GM19397 (cell line): ENCODE data around the gene DDX6.
"Not testable (repeated sequence)": the region's sequence is repeated elsewhere in the genome, so short reads cannot be mapped to it uniquely, and the experiment has no call there.

ENCODE experiments used
- ATAC-seq: cut with Tn5 transposase; IDR thresholded peaks from one replicate; pipeline ENCODE4 v1.9.1; 2021; ENCODE audit warnings: mild to moderate bottlenecking, moderate library complexity; ENCODE audit not compliant: unreplicated experiment

The DDX6 gene

GRCh38 chr11:118791111-118791960 lies at the start of gene DDX6:
Gene DDX6, minus strand, starts transcription at chr11:118791164. Its CDS starts 4,913 bp downstream, at chr11:118786251.
- ATAC-seq: peak; percentile 49

- no peak for ATAC-seq
These were observed 48.1 kb upstream of the DDX6 start for GRCh38 chr11:118838905-118839553.

GRCh38 chr11:118837868-118838267 lies 46.9 kb upstream of the DDX6 start:
- ATAC-seq: no peak

- ATAC-seq: no peak
These were observed 43.6 kb upstream of the DDX6 start for GRCh38 chr11:118834427-118835028.

GRCh38 chr11:118827118-118827517 lies 36.2 kb upstream of the DDX6 start:
- no peak for ATAC-seq

- ATAC-seq: not testable (repeated sequence)
These were observed 32.1 kb upstream of the DDX6 start for GRCh38 chr11:118822936-118823510.

GRCh38 chr11:118820412-118821357 lies 29.7 kb upstream of the DDX6 start:
- peak; percentile 91 for ATAC-seq

GRCh38 chr11:118820025-118820379 lies 29.0 kb upstream of the DDX6 start:
- ATAC-seq: not testable (repeated sequence)

- no peak for ATAC-seq
These were observed 28.5 kb upstream of the DDX6 start for GRCh38 chr11:118819334-118820024.

- ATAC-seq: no peak
These were observed 27.2 kb upstream of the DDX6 start for GRCh38 chr11:118818130-118818529.

- no peak for ATAC-seq
These were observed 22.6 kb upstream of the DDX6 start for GRCh38 chr11:118813551-118813950.

- ATAC-seq: no peak
These were observed 21.5 kb upstream of the DDX6 start for GRCh38 chr11:118812485-118812884.

GRCh38 chr11:118807800-118808778 lies 17.1 kb upstream of the DDX6 start:
- ATAC-seq: no peak

- no peak for ATAC-seq
These were observed 15.4 kb upstream of the DDX6 start for GRCh38 chr11:118806400-118806799.

- ATAC-seq: no peak
These were observed 13.1 kb upstream of the DDX6 start for GRCh38 chr11:118804094-118804493.

GRCh38 chr11:118799372-118799771 lies 8.4 kb upstream of the DDX6 start:
- ATAC-seq: no peak

GRCh38 chr11:118797510-118797909 lies 6.5 kb upstream of the DDX6 start:
- no peak for ATAC-seq

GRCh38 chr11:118792570-118793124 lies 1.7 kb upstream of the DDX6 start:
- ATAC-seq: peak; percentile 49
